ENCODE results near the gene GFER.

DNA sequence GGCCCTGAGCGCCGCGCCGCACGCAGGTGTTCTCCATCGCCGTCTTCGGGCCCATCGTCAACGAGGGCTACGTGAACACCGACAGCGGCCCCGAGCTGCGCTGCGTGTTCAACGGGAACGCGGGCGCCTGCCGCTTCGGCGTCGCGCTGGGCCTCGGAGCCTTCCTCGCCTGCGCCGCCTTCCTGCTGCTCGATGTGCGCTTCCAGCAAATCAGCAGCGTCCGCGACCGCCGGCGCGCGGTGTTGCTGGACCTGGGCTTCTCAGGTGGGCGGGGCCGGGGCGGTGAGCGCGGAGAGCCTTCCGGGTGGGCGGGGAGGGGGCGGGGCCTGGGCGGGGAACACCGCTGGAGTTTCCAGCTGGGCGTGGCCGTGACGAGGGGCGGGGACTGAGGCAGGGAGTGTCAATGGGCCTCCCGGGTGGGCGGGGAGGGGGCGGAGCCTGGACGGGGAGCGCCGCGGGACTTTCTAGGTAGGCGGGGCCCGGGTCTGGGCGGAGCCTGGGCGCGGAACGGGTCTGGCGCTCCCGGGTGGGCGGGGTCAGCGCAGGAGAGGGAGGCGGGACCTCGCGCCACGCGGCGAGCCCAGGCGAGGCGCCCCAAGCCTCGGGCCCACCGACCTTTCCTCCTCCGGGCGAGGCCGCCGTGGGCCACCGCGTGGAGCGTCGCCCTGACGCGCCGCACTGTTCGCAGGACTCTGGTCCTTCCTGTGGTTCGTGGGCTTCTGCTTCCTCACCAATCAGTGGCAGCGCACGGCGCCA is 8.1 kb downstream of the GFER start:
- no peak for TF ChIP-seq CTCF (IDR thresholded peaks at IDR 0.05)
- peak in 1 of 4 donors; percentile 66 for TF ChIP-seq POLR2A (IDR thresholded peaks at IDR 0.05)
